K562 (cell line): ENCODE results near the gene GAL3ST2. TPM values are rescaled to one million over a fixed set of nuclear protein-coding genes. Genes with fewer than 3 reads are reported as not detected.

Source experiments
- BACH1 ChIP-seq: fragments of 200-800 bp; sonication (Bioruptor generic); IDR thresholded peaks from 2 replicates; pipeline ENCODE4 v1.6.1; 2016; ENCODE audit warnings: missing genetic modification characterization, missing compliant biosample characterization
- BCOR ChIP-seq: fragments of 450-650 bp; IDR thresholded peaks from 2 replicates; pipeline ENCODE4 v1.6.1; 2016
- CBX8 ChIP-seq: fragments of 200-600 bp; sonication (generic); IDR thresholded peaks from 2 replicates; pipeline ENCODE4 v1.6.1; 2012; ENCODE audit warnings: borderline replicate concordance, mixed run types, low read depth, mild to moderate bottlenecking, moderate library complexity, mixed read lengths, low read length, control low read depth, inconsistent platforms; ENCODE audit not compliant: poor library complexity, severe bottlenecking; ENCODE audit errors: extremely low read depth
- EWSR1 ChIP-seq: fragments of 450-650 bp; IDR thresholded peaks from 2 replicates; pipeline ENCODE4 v1.6.1; 2018; ENCODE audit warnings: borderline replicate concordance, mild to moderate bottlenecking, low read depth, moderate library complexity; ENCODE audit not compliant: partially characterized antibody
- FOXK1 ChIP-seq: sonication (generic); formaldehyde crosslinking; IDR thresholded peaks from 2 replicates; pipeline ENCODE4 v1.8.0; 2022; ENCODE audit warnings: missing genetic modification reagents, mild to moderate bottlenecking, borderline replicate concordance
- GABPB1 ChIP-seq: sonication (generic); formaldehyde crosslinking; IDR thresholded peaks from 2 replicates; pipeline ENCODE4 v1.8.0; 2022; ENCODE audit warnings: mild to moderate bottlenecking, missing genetic modification reagents
- HDAC2 ChIP-seq: fragments of 450-650 bp; IDR thresholded peaks from 2 replicates; pipeline ENCODE4 v1.6.1; 2016; ENCODE audit warnings: mild to moderate bottlenecking
- KAT7 ChIP-seq: sonication (generic); formaldehyde crosslinking; IDR thresholded peaks from 2 replicates; pipeline ENCODE4 v1.8.0; 2022; ENCODE audit warnings: missing genetic modification reagents, mild to moderate bottlenecking, borderline replicate concordance
- MEF2A ChIP-seq: IDR thresholded peaks from 2 replicates; pipeline ENCODE4 v1.6.1; 2011; ENCODE audit warnings: low read depth, mild to moderate bottlenecking, low read length, moderate library complexity; ENCODE audit not compliant: control insufficient read depth
- PTBP1 ChIP-seq: fragments of 200-400 bp; formaldehyde crosslinking; IDR thresholded peaks from 2 replicates; pipeline ENCODE4 v1.6.1; 2017; ENCODE audit warnings: low read depth, low read length
- RBBP5 ChIP-seq: fragments of 200-600 bp; sonication (generic); IDR thresholded peaks from 2 replicates; pipeline ENCODE4 v1.6.1; 2012; ENCODE audit warnings: borderline replicate concordance, mild to moderate bottlenecking, low read length, control low read depth, inconsistent platforms; ENCODE audit not compliant: insufficient read depth, poor library complexity, severe bottlenecking
- RHOXF2B ChIP-seq: fragments of 250-450 bp; sonication (Bioruptor Pico); conservative IDR thresholded peaks from 2 replicates; pipeline ENCODE4 v1.5.1; 2021
- SP1 ChIP-seq: sonication (generic); formaldehyde crosslinking; IDR thresholded peaks from 2 replicates; pipeline ENCODE4 v1.8.1; 2022; ENCODE audit warnings: mild to moderate bottlenecking, missing genetic modification reagents
- TAF15 ChIP-seq: fragments of 200-400 bp; formaldehyde crosslinking; IDR thresholded peaks from 2 replicates; pipeline ENCODE4 v1.6.1; 2017; ENCODE audit warnings: mild to moderate bottlenecking, low read depth, low read length, moderate library complexity
- TFAM ChIP-seq: fragments of 250-450 bp; sonication (Bioruptor Pico); conservative IDR thresholded peaks from 2 replicates; pipeline ENCODE4 v1.5.0; 2021; ENCODE audit warnings: mild to moderate bottlenecking, moderate library complexity
- polyA plus RNA-seq, 8 experiments: library from polyadenylated mRNA; depleted of rRNA in 4 of 8; stranded (reverse) in 5 of 8; unstranded in 3 of 8; fragments of >200 nt; fragmentation: Nextera tagmentation in 2 of 8; fragmentation: Illumina TruSeq in 1 of 8; extraction: Ambion mirVana in 2 of 8; extraction: Trizol in 1 of 8; gene quantifications; 2 replicates each; pipeline versions ENCODE4 v1.2.1 to v1.2.3, GENCODE V29; 2011 to 2014; ENCODE audit warnings: inconsistent platforms in 1 of 8, missing spikeins in 1 of 8
- total RNA-seq, 7 experiments: library from RNA; depleted of rRNA in 6 of 7; stranded (reverse); fragments of >200 nt in 6 of 7; fragmentation: Illumina TruSeq in 2 of 7; extraction: Trizol in 2 of 7; gene quantifications; 2 replicates each; pipeline versions ENCODE4 v1.2.1 to v1.2.3, GENCODE V29; 2011 to 2021; ENCODE audit warnings: low replicate concordance in 1 of 7
- TF ChIP-seq, protein P1 (sequence below): fragments of 250-450 bp; sonication (Bioruptor Pico); IDR thresholded peaks from 2 replicates; pipeline ENCODE4 v1.4.0; 2020; ENCODE audit warnings: mild to moderate bottlenecking, moderate library complexity, borderline replicate concordance
- TF ChIP-seq, protein P2 (sequence below): sonication (generic); formaldehyde crosslinking; IDR thresholded peaks from 2 replicates; pipeline ENCODE4 v1.8.1; 2023; ENCODE audit warnings: mild to moderate bottlenecking, missing genetic modification reagents
- TF ChIP-seq, protein P3 (sequence below): sonication (generic); formaldehyde crosslinking; IDR thresholded peaks from 2 replicates; pipeline ENCODE4 v1.8.0; 2023; ENCODE audit warnings: missing genetic modification reagents, mild to moderate bottlenecking, borderline replicate concordance

GAL3ST2 gene
- total and polyA plus RNA-seq, 9 of the 15 experiments (the other 6 are each of a cell fraction or from before 2014, with no cell fraction given) = 0.42 TPM; not detected in 8

DNA sequence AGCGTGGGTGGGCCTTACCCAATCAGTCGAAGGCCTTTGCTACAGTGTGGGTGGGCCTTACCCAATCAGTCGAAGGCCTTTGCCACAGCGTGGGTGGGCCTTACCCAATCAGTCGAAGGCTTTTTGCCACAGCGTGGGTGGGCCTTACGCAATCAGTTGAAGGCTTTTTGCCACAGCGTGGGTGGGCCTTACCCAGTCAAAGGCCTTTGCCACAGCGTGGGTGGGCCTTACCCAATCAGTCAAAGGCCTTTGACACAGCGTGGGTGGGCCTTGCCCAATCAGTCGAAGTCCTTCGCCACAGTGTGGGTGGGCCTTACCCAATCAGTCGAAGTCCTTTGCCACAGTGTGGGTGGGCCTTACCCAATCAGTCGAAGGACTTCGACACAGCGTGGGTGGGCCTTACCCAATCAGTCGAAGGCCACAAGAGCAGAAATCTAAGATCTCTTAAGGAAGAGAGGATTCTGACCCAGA is 16.3 kb upstream of the GAL3ST2 start (continued):
- TF ChIP-seq, protein P1, sequence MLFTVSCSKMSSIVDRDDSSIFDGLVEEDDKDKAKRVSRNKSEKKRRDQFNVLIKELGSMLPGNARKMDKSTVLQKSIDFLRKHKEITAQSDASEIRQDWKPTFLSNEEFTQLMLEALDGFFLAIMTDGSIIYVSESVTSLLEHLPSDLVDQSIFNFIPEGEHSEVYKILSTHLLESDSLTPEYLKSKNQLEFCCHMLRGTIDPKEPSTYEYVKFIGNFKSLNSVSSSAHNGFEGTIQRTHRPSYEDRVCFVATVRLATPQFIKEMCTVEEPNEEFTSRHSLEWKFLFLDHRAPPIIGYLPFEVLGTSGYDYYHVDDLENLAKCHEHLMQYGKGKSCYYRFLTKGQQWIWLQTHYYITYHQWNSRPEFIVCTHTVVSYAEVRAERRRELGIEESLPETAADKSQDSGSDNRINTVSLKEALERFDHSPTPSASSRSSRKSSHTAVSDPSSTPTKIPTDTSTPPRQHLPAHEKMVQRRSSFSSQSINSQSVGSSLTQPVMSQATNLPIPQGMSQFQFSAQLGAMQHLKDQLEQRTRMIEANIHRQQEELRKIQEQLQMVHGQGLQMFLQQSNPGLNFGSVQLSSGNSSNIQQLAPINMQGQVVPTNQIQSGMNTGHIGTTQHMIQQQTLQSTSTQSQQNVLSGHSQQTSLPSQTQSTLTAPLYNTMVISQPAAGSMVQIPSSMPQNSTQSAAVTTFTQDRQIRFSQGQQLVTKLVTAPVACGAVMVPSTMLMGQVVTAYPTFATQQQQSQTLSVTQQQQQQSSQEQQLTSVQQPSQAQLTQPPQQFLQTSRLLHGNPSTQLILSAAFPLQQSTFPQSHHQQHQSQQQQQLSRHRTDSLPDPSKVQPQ = no peak
- TF ChIP-seq, protein P2, sequence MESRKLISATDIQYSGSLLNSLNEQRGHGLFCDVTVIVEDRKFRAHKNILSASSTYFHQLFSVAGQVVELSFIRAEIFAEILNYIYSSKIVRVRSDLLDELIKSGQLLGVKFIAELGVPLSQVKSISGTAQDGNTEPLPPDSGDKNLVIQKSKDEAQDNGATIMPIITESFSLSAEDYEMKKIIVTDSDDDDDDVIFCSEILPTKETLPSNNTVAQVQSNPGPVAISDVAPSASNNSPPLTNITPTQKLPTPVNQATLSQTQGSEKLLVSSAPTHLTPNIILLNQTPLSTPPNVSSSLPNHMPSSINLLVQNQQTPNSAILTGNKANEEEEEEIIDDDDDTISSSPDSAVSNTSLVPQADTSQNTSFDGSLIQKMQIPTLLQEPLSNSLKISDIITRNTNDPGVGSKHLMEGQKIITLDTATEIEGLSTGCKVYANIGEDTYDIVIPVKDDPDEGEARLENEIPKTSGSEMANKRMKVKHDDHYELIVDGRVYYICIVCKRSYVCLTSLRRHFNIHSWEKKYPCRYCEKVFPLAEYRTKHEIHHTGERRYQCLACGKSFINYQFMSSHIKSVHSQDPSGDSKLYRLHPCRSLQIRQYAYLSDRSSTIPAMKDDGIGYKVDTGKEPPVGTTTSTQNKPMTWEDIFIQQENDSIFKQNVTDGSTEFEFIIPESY = peak; percentile 97
- TF ChIP-seq FOXK1 (CRISPR knock-in tag) (no peak), TAF15 (no peak), GABPB1 (peak; percentile 45; the same call in 1 of the 2 replicates), SP1 (CRISPR knock-in tag) (peak; percentile 60), PTBP1 (peak; percentile 92), TFAM (no peak), RBBP5 (no peak), CBX8 (no peak), HDAC2 (0 out of 2 replicates have a peak, but pooled peaks have one; percentile 18), RHOXF2B (no peak), KAT7 (CRISPR knock-in tag) (0 out of 2 replicates have a peak, but pooled peaks have one; percentile 64), BACH1 (no peak), EWSR1 (no peak), MEF2A (no peak), BCOR (peak; percentile 86)
- TF ChIP-seq, protein P3, sequence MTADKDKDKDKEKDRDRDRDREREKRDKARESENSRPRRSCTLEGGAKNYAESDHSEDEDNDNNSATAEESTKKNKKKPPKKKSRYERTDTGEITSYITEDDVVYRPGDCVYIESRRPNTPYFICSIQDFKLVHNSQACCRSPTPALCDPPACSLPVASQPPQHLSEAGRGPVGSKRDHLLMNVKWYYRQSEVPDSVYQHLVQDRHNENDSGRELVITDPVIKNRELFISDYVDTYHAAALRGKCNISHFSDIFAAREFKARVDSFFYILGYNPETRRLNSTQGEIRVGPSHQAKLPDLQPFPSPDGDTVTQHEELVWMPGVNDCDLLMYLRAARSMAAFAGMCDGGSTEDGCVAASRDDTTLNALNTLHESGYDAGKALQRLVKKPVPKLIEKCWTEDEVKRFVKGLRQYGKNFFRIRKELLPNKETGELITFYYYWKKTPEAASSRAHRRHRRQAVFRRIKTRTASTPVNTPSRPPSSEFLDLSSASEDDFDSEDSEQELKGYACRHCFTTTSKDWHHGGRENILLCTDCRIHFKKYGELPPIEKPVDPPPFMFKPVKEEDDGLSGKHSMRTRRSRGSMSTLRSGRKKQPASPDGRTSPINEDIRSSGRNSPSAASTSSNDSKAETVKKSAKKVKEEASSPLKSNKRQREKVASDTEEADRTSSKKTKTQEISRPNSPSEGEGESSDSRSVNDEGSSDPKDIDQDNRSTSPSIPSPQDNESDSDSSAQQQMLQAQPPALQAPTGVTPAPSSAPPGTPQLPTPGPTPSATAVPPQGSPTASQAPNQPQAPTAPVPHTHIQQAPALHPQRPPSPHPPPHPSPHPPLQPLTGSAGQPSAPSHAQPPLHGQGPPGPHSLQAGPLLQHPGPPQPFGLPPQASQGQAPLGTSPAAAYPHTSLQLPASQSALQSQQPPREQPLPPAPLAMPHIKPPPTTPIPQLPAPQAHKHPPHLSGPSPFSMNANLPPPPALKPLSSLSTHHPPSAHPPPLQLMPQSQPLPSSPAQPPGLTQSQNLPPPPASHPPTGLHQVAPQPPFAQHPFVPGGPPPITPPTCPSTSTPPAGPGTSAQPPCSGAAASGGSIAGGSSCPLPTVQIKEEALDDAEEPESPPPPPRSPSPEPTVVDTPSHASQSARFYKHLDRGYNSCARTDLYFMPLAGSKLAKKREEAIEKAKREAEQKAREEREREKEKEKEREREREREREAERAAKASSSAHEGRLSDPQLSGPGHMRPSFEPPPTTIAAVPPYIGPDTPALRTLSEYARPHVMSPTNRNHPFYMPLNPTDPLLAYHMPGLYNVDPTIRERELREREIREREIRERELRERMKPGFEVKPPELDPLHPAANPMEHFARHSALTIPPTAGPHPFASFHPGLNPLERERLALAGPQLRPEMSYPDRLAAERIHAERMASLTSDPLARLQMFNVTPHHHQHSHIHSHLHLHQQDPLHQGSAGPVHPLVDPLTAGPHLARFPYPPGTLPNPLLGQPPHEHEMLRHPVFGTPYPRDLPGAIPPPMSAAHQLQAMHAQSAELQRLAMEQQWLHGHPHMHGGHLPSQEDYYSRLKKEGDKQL = peak; percentile 31; the same call in 1 of the 2 replicates
